NB4 (cell line): Measurements from ENCODE around the gene SGMS1.

ENCODE experiments used
- DNase-seq: peaks from one replicate; pipeline ENCODE4 v3.0.0; 2010; ENCODE audit warnings: low read depth
- H3K4me3 ChIP-seq: one replicate; pipeline ENCODE4 v1.5.1; 2011; ENCODE audit warnings: mild to moderate bottlenecking, low read depth, low read length, moderate library complexity
- CTCF ChIP-seq: IDR thresholded peaks from one replicate; pipeline ENCODE4 v1.5.1; 2012; ENCODE audit warnings: low read depth, low read length
- MAX ChIP-seq: IDR thresholded peaks from 2 replicates; pipeline ENCODE4 v1.6.1; 2011; ENCODE audit warnings: low read depth, low read length
- MYC ChIP-seq: IDR thresholded peaks from 2 replicates; pipeline ENCODE4 v1.6.1; 2011; ENCODE audit warnings: low read depth, low read length
- POLR2A ChIP-seq: IDR thresholded peaks from 2 replicates; pipeline ENCODE4 v1.6.1; 2011; ENCODE audit warnings: mild to moderate bottlenecking; ENCODE audit not compliant: insufficient read length; ENCODE audit errors: extremely low read depth

SGMS1 gene

DNA sequence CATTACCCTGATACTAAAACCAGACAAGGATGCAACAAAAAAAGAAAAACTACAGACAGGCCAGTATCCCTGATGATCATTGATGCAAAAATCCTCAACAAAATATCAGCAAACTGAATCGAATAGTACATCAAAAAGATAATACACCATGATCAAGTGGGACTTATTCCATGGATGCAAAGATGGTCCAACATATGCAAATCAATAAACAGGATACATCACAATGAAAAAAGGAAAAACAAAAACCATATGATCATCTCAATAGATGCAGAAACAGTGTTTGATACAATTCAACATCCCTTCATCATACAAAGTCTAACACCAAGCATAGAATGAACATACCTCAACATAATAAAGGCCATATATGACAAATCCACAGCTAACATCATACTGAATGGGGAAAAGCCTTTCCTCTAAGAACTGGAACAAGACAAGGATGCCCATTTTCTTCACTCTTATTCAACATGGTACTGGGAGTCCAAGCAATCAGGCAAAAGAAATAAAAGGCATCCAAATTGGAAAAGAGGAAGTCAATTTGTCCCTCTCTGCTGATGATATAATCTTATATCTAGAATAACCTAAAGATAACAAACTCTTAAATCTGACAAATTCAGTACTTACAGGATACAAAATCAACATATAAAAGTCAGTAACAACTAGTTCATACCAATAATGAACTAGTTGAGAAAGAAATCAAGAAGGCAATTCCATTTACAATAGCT lies 323.6 kb downstream of the SGMS1 start:
- H3K4me3 ChIP-seq: no peak overlapping the region
- no peak for DNase-seq
- TF ChIP-seq MAX (no peak), POLR2A (no peak), CTCF (no peak), MYC (no peak)

DNA sequence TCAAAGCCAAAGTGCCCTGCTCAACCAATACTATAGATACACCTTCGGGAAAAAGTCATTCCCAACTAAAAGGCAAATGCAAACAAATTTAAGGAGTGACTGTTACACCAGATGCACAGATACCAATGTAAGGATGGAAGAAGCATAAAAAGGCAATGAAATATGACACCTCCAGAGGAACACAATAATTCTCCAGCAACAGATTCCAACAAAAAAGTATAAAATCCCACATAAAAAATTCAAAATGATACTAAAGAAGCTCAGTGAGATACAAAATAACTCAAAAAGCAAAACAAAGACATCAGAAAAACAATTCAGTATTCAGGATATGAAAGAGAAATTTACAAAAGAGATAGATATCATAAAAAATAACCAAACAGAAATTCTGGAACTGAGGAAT lies 328.4 kb downstream of the SGMS1 start:
- no peak overlapping the region for H3K4me3 ChIP-seq
- no peak for DNase-seq
- TF ChIP-seq POLR2A (no peak), MAX (no peak), CTCF (no peak), MYC (no peak)

DNA sequence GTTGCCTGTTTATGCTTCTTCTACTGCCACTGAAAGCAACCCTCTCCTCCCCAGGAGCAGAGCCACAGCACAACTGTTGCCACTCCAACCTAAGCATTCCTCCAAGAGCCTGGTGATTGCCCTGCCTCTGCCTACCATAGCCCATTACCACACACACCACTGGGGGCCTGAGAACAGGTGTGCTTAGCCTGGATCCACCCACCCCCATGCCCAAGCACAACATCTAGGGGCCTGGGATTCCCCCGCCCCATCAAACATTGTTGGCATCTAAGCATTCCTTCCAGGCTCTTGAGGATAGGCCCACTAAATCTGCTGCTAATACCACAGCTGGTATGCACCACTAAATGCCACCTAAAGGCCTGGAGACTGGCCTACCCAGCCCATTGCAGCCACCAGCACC lies 329.2 kb downstream of the SGMS1 start:
- TF ChIP-seq MYC (no peak), MAX (no peak), POLR2A (no peak), CTCF (no peak)
- H3K4me3 ChIP-seq: no peak overlapping the region
- no peak for DNase-seq

DNA sequence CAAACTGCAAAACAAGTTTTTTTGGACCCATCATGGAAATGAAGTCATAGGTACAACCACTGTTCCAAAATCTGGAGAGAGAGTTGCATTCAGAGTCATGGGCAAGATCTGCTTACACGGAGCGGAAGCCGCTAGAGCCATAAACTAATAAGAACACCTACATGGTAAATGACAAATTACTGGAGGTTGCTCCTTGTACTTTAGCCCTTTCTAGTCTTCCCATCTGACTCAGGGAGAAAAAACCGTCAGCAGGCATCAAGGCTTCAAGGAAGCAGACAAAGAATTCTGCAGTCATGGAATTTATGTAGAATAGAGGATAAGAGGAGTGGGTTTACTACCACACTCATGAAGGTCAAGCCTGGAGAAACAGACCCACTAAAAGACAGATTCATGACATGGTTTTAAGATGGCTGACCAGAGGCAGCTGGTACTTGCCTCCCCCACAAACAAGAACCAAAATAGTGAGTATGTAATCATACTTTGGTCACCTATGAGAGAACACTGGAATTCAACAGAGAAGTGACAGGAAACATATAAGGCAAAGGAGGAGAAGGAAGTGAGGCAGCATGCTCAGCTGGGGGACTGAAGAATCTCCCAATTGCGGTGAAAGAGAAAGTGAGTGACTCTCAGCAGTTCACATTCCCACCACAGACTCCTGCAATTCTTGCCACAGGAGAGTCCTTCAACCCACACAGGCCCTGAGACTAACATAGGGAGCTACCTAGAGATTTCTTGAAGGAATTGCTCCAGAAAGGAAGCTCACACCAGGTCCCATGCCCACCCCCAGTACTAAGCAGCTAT lies 330.0 kb downstream of the SGMS1 start:
- no peak for TF ChIP-seq MYC
- TF ChIP-seq MAX: no peak
- no peak for TF ChIP-seq POLR2A
- no peak for TF ChIP-seq CTCF
- DNase-seq: no peak
- H3K4me3 ChIP-seq: no peak overlapping the region

DNA sequence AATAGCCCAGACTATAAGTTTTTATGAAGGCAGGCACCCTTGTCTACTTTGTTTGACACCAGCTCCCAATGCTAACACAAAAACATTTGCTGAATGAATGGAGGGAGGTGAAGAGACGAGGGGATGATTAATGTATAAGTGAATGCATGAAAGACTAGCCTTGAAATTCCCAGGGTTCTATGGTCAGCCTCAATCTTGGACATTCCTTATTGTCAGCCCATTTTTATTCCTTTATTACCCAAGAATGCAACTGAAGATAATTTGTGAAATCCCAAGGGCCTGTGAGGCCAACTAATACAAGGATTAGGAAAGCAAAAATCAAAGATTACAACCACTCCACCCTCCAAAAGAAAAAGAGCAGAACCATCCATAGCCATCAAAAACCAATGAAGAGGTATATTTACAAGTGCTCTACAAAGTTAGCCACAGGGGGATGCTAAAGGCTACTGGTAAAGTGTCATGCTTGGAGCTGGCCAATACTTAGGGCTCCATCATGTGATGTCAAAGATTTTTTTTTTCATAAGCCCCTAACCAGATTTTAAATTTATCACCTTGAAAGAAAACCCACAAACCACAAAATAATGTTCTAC lies 332.4 kb downstream of the SGMS1 start:
- no peak overlapping the region for H3K4me3 ChIP-seq
- no peak for DNase-seq
- TF ChIP-seq POLR2A (no peak), CTCF (peak; percentile 5)

- TF ChIP-seq MYC (no peak), CTCF (no peak), MAX (no peak), POLR2A (no peak)
- H3K4me3 ChIP-seq: no peak overlapping the region
- DNase-seq: no peak
These were observed 334.6 kb downstream of the SGMS1 start for GRCh38 chr10:50289196-50289595.
